Measurements from ENCODE around the gene LHFPL6. TPM values are rescaled to one million over a fixed set of nuclear protein-coding genes. Genes with fewer than 3 reads are reported as not detected.

LHFPL6 gene
- total RNA-seq, 1 donor from 2014 or later = 46.0 TPM

DNA sequence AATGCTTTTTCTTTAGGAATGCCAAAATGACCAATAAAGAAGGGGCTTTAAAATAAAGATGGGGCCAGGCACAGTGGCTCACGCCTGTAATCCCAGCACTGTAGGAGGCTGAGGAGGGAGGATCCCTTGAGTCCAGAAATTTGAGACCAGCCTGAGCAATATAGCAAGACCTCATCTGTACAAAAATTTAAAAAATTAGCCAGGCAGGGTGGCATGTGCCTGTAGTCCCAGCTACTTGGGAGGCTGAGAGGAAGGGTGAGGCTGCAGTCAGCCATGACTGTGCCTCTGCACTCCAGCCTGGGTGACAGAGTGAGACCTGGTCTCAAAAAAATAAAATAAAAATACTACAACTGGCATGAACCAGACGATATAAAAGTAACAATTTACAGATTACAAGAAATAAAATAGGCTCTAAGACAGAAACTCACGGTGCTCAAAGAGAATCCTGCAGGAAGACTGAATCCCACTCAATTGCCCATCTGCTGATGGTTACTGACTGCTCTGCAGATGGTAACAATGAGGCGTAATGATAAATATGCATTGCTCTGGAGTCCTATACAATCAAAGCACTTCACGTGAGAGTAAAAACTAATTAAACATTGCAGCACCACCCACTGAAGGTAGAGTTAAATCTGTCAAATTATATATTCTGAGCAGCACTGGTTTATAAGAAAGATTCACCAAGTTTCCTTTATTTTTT, 93.2 kb downstream of the LHFPL6 start:
- DNase-seq = no peak

DNA sequence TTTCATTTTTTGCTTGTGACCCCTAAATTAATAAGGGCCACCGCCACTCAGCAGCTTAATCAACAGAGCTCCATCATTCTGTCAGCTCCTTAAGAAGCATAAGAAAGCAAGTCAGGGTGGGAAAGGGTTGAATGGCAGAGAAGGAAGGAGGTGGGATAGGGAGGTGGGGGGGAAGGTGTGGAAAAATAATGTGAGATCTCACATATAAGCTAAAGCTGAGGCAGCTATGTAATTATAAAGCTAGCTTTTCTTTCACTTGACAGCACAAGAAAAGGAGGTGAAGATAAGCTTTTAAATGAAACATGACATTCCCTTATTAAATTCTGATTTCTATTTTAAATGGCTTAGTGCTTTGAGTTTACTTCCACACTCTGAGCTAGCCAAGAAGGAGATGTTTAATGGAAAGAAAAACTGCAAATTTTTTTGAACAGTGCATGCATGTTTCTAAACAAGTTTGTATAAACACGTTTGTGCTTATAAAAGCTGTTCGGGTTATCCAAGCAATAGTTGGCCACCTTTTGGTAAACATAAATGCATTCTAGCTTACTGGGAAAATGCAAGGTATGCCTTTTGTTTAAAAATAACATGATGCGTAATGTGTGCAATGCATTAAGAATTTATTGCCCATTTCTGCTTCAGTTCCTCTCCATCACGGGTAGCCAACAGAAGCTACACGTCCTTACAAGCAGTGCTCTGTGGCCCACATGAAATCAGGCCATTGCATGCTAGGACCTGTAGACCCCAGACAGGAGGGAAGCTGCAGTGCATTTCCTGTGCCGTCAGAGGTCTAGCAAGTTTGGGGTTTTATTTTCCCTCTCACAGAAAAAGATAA, 96.2 kb downstream of the LHFPL6 start:
- DNase-seq = no peak

DNA sequence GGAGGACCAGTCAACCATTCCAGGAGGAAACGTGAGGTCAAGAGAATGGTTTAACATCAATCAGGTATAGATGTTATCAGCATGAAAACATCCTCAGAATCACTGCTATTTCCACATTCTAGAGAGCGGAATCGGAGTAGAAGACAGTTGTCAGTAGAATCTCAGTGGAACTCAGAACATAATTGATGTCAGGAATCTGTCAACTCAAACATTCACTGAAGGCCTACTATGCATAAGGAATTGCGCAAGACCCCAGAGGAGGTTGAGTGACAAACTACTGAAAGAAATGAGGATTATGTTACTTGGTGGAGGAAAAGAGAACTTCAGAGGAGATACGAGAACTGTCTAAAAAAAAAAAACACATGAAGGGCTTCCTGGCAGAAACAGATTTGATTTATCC, 97.8 kb downstream of the LHFPL6 start:
- no peak for DNase-seq

DNA sequence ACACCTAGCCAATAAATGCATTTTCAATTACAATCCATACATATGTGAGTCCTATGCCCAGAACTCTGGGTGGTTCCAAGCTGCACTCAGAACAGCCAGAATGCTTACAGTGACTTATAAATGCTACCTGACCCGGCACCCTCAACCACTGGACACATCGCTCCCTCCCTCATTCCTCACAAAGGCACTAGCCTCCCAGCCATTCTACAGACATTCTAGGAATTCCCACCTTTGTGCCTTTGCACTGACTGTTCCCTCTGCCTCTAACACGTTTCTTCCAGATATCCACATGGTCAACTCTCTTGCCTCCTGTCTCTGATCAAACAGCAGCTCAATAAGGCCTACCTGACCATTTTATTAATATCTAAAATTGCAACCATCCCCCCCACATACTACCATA, 99.9 kb downstream of the LHFPL6 start:
- no peak for DNase-seq

DNA sequence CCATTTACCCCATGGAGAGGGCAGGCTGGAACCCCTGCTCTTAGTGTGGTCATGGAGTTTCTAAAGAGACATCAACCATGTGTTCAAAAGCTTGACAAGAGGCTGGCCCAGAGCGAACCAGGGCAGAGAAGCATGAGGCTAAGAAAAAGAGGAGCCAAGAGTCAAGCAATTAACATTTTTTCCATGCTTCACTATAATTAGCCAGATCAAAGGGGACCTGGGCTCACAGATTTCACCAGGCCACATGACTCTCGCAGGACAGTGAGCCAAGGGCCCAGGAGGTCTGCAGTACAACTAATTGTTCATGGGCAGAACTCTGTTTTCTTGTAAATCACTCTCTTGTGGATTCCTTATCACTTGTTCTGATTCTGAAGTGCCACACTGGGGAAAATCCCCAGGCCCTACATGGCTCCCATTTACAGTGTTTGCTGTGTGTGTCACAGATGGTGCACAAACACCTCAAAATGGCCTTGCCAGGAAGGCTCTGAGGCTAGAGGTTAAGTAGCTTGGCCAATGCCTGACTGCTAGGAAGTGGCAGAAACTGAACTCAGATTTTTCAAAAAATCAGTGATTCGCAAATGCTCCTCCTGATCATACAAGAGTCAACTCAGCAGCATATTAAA, 101.2 kb downstream of the LHFPL6 start:
- no peak for DNase-seq

DNA sequence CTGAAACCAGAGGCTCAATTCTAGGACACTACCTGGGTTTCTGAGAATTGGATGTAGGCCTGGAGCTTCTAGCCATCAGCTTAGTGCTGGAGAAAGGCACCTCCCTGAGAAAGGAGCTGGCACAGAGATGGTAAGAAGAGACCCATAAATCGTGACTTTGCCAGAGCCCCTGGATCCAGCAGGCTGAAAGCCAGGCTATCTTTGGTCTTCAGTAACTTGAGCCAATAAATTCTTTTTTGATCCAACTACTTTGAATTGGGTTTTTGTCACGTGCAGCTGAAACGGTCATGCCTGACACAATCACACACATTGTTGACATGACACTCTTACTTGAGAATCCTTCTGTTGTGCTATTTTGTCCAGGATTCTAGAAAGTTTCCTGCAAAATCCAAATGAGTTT, 103.4 kb downstream of the LHFPL6 start:
- DNase-seq = no peak

DNA sequence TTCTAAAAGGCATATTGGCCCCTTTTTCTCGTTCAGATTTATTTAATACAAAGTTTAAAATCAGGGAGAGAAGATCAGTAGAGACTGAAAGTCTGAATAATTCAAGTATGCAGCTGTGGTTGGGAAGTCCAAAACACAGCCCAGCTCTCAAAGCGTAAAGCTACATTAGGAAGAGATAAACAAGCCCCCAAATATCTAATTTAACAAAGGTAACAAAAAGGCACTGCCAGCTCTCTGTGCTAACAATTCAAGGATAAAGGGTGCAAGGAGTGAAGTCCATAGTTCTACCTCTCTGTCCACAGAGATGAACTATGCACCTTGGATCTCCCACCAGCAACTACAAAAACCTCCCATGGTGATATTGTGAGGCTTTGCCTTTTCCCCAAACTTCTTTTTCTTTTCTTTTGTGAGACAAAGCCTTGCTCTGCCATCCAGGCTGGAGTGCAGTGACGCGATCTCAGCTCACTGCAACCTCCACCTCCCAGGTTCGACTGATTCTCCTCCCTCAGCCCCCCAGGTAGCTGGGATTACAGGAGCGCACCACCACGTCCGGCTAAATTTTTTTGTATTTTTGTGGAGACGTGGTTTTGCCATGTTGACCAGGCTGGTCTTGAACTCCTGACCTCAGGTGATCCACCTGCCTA, 104.4 kb downstream of the LHFPL6 start:
- no peak for DNase-seq

DNA sequence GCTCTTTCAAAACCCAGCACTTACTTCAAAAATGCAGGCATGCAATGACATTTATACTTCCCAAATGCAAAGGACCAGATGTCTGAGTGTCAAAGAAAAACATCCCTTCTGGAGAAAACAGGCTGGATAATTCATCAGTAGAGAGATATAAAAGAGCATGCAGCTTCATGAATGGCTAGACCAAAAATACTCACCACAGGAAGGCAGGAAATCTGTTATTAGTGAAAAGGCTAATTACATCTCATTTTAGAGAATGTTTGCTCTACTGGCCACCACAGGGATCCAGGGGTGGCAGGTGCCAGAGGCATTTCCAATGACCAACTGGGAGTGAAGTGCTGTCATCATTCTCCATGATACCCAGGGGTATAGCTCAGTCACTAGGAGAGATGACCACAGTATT, 106.5 kb downstream of the LHFPL6 start:
- no peak for DNase-seq

DNA sequence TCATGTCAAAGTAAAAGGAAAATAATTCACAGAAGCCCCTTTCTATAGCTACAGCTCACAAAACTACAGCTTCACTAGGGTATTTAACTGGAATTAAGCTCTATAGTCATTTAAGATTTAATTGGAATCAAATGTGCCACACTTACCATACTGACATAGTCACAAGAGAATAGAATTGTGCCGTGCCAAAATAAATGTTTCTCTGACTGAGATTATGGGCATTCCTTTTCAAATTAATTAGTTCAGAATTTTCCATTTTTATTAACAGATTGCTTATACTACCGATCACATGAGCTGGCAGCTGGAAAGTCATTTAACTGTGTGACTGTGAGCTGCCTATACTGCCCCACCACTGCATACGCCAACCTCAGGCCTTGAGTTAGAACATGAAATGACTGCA, 108.4 kb downstream of the LHFPL6 start:
- DNase-seq = peak; percentile 34

DNA sequence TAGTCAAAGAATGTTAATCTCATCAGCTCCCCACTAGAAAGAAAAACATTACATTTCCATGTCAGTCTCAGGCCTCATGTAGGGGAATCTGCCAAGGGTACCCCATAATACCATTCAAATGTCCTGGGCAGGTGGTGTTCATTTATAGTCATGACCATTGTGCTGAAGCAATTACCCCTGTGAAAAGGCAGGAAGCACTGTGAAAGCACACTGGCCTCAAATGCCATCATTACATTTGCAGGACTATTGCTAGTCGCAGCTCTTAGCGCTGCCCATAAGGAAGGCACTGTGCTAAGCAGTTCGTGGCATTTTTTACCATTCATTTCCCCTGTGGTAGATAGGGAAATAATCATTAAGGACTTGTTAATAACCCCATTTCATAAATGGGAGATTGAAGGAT, 109.0 kb downstream of the LHFPL6 start:
- DNase-seq = no peak

DNA sequence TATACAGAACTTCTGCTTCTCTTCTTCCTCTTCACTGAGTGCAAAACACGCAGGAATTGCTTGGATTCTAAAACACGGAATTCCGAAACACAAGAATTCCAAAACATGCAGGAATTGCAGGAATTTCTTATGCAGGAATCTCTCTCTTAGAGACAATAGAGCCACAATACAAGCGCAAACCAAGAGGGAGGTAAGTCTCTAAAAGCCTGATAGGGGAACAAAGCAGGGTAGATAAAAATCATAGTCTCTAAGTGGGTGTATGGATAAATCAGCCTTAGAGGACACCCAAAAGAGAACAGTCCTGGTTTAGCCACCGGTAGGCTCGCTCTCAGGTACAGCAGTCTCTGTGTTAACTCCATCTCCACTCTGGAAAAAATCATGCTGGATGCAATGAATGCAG, 112.9 kb downstream of the LHFPL6 start:
- DNase-seq = no peak

DNA sequence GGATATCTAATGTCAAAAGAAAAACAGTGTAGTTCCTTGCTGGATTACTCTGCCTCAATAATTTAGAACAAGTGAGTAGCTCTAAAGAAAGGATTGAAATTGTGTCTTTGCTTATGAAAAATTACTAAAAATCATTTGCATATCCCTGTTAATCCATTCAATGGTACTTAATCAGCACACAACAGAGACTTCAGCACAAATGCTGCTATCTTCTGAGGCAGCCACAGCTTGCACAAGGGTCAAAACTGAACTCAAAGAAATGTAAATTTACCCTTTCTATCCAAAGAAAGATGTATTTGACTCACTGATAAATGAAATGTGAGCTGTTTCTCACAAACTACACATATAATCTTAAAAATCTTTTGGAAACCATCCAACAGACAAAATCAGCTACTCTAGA, 116.2 kb downstream of the LHFPL6 start:
- no peak for DNase-seq

DNA sequence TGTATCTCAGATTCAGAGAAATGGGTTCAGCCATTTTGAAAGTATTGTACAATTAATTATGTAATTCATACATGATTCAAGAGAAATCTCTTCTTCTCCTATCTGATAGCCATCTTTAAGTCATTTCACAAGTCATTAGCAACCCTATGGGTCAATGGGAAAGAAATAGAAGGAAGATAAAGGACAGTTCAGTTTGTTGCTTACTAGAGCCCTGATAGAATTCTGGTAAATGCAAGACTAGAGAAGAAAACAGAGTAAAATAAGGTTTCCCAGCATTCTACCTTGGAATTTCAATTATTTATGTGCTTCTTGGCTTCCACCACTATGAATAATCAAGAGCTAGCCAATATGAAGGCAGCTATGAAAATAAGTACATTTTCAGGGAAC, 117.7 kb downstream of the LHFPL6 start:
- DNase-seq = no peak

DNA sequence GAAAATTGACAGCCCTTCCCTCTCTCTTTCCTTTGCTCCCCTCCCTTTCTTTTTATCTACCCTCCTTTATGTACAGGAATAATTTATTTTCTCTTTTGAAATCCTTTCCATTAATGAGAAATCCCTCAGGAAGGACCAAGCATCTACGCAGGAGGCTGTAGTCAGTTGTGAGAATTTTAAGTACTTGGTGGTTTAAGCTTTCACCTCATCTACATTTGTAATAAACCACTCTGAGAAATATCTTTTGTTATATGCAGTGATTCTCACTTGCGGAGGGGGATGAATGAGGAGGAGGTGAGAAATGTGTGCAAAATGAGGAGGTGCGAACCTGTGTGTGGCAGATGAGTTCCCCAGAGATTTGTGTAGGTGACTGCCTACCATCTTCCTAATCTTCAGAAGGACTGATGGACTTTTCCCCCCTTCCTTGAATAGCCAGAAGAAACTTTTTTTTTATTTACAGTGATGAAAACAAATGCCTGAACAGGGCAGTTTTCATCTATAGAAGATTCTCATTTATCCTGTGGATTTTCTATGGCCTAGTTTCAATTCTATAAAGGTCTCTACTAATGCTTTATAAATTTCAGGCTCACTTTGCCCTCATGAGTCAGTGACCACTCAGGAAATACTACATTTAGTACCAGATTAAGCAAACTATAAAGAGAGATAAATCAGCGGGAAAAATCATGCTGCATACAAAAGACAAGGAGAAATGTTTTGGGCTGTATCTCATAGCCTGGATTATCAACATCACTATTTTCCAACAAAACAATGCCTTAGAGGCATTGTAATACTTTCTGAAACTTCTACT, 118.3 kb downstream of the LHFPL6 start:
- DNase-seq = no peak

DNA sequence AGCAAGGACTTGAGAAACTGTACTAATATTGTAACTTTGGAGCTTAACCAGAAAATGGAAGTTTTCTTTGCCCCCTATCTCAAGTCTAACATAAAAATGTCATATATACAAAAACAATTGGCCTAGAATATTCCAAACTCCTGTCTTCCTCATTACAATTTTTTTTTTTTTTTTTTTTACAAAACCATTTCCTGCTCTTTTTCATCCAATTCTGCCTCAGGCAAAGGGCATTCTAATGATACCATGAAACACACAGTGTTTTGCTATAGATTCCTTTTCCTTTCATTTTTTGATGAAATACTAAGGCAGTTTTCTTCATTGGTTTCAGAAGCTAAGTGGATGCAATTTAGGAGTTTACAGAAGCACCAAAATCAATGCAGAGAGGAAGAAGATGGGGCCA, 119.7 kb downstream of the LHFPL6 start:
- no peak for DNase-seq

DNA sequence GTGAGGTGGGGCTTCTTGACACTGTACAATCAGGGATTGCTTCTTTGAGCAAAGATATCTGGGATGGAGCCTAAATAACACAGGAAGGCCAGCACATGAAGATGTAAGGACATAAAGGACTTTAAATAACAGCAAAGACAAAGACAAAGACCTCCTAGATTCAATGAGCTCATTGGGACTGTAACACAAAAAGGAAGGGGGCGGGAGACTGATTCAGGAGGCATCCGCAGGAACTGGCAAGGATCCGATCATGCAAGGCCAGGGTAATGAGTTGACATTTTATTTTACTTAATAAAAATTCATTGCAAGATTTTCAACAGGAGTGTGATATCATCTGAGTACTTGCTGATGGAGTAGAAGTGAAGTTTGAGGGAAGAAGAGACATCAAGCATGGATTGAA, 121.5 kb downstream of the LHFPL6 start:
- no peak for DNase-seq

DNA sequence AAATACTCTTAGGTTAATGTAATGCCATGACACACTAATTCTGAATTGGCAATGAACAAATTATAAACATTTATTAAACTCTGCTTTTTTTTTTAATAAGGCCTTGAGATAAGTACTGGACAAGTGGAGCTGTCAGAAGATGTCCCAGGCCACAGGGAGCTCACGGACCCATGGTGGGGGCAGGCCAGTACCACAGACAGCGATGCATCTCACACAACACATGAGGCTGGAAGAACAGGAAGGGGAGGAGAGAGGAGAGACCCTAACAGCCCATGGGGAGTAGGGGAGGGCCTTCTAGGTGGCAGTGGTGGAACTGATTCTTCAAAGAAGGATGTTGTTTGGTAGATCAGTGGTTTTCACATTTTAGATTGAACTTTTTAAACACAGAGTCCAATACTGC, 128.4 kb downstream of the LHFPL6 start:
- no peak for DNase-seq

DNA sequence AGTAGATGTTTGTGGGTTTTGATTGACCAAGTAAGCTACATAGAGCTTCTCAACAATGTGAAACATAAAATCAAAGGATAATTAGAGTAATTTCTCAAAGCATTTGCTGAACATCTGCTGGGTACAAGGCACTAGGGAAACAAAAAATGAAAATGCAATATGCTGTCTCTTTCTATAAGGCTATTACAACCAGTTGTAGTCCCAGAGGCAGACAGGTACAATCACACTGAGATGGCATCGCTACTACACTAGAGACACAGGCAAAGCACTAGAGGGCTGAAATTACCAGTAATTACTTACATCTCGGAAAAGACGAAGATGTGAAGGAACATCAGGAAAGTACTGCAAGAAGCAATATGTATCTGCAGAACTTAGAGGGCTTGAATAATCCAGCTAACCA, 133.3 kb downstream of the LHFPL6 start:
- DNase-seq = peak; percentile 25

DNA sequence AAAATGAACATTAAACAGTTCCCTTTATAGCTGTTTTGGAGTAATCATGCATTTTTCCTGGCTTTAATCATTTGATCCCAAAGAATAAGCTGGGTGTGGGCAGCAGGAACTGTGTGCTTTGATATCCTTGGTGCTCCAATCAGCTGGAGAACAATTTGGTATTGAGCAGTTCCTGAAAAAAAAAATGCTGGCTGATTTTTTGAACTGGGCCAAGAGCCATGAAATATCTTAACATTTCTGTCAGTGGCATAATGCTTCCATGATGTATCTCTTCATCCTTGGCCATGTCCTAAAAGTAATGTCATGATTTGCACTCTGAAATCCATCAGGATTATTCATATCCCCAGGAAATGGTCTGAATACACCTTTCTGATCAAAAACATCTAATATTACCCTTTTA, 134.7 kb downstream of the LHFPL6 start:
- no peak for DNase-seq

DNA sequence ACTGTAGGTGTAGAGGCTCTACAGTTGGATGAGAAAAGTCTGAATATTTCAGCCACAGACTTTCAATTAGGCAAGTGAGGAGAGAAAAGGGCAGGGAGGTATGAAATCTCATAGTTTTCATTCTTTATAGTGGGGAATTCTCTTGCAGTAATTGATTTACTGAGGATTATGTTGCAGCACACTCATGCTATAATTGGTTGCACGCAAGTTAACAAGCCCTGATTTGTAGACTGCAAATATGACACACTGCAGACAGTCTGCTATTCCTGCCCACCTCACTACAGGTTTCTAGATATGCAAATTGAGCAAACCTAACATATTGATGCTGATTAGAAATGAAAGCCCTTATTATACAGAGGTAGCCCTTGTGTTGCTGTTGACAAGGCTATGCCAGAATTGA, 139.4 kb downstream of the LHFPL6 start:
- DNase-seq = no peak

DNA sequence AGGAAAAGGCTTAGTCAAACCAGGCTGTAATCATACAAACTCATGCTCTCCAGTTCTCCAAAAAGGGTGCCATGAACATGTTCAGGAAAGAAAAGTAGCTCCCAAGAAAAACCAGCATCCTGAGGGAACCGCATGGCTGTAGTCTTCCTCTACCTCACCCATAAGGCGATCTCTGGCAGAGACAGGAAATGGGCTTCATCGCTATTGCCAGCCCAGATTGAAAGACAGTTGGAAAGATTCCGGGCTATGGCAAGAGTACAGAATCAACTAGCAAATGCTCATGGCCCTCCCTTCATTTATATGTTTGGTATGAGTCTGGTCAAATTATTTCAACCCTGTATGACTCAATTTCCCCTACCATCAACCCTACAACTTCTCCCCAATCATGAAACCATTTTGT, 140.1 kb downstream of the LHFPL6 start:
- DNase-seq = no peak

DNA sequence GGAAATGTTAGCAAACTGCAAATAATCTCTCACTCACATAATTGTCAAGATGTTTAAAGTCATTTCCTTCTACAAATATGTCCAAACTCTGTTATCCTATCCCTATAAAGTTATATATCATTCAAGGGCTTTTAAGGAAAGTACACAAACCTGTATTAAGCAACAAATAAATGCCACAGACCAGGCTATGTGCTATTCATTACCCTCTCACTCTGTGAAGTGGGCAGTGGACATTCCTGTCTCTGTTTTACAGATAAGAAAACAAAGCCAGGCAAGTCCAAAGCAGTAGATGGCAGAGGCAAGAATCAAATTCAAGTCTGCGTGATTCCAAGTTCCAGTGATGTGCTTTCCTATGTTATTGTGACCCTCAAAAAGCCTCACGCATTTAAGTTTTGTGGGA, 140.6 kb downstream of the LHFPL6 start:
- no peak for DNase-seq
